Upper lobe of left lung (tissue), 6 donors: ENCODE data around the gene MRFAP1. TPM values are rescaled to one million over a fixed set of nuclear protein-coding genes. Genes with fewer than 3 reads are reported as not detected.
"Not testable (repeated sequence)": the region's sequence is repeated elsewhere in the genome, so short reads cannot be mapped to it uniquely, and the experiment has no call there.

Experiments used
- ATAC-seq, 2 donors: fragments of 200-7000 bp; cut with Tn5 transposase; one replicate each; pipeline ENCODE4 v1.9.1; 2022; ENCODE audit warnings: mild to moderate bottlenecking in 2 of 2, moderate library complexity in 2 of 2; ENCODE audit not compliant: low FRiP score in 2 of 2
- DNase-seq, 2 donors: peaks; one replicate each; pipeline ENCODE4 v3.0.0-alpha.2; 2019 to 2020
- H3K27ac ChIP-seq, 4 donors: fragments of 200-600 bp; sonication (generic); one replicate each; pipeline ENCODE4 v1.5.1; 2016 to 2019
- H3K27me3 ChIP-seq, 4 donors: fragments of 200-600 bp; sonication (generic); one replicate each; pipeline ENCODE4 v1.5.1; 2017 to 2019
- H3K36me3 ChIP-seq, 4 donors: fragments of 200-600 bp; sonication (generic); one replicate each; pipeline ENCODE4 v1.5.1; 2016 to 2019
- H3K4me1 ChIP-seq, 4 donors: fragments of 200-600 bp; sonication (generic); one replicate each; pipeline ENCODE4 v1.5.1; 2018 to 2019
- H3K4me3 ChIP-seq, 4 donors: fragments of 200-600 bp; sonication (generic); one replicate each; pipeline ENCODE4 v1.5.1; 2017 to 2019; ENCODE audit warnings: mild to moderate bottlenecking in 2 of 4, moderate library complexity in 1 of 4
- H3K9me3 ChIP-seq, 4 donors: fragments of 200-600 bp; sonication (generic); one replicate each; pipeline ENCODE4 v1.5.1; 2018 to 2019
- CTCF ChIP-seq, 6 experiments: fragments of 450-650 bp in 4 of 6; fragments of 200-600 bp in 2 of 6; sonication (generic) in 2 of 6; IDR thresholded peaks; one replicate each; pipeline ENCODE4 v1.5.1; 2016 to 2019; ENCODE audit warnings: antibody characterized with exemption in 6 of 6
- EP300 ChIP-seq, 4 donors: sonication (generic); formaldehyde crosslinking; IDR thresholded peaks; one replicate each; pipeline ENCODE4 v1.5.1; 2017; ENCODE audit warnings: antibody characterized with exemption in 4 of 4, control low read depth in 2 of 4
- POLR2A ChIP-seq, 4 donors: fragments of 450-650 bp; IDR thresholded peaks; one replicate each; pipeline ENCODE4 v1.5.1; 2016 to 2017; ENCODE audit warnings: antibody characterized with exemption in 4 of 4, mild to moderate bottlenecking in 2 of 4
- POLR2AphosphoS5 ChIP-seq, 2 donors: sonication (generic); formaldehyde crosslinking; IDR thresholded peaks; one replicate each; pipeline ENCODE4 v1.5.1; 2017; ENCODE audit warnings: antibody characterized with exemption in 2 of 2
- WGBS, 2 donors: methylation state at CpG; one replicate each; pipeline ENCODE4 v1.1.5; 2017 to 2018; 5-methylcytosine and 5-hydroxymethylcytosine counted together
- total RNA-seq, 6 donors: library from RNA; depleted of rRNA in 4 of 6; stranded (reverse); fragments of >200 nt in 4 of 6; gene quantifications; one replicate each; pipeline versions ENCODE4 v1.1.0 to v1.2.1, GENCODE V29; 2016 to 2021
- donor health status: DM: no; HTN: no; CAD: no; lungs with moderate emphysema.
- donor health status: DM: no; HTN: yes; CAD: no; lungs with severe emphysema.

The MRFAP1 gene
- total RNA-seq, 6 donors from 2014 or later: 129 to 256 (median 220) TPM

- DNase-seq: no peak
- Histone ChIP-seq H3K4me3 (no peak overlapping the region), H3K9me3 (no peaks in the 10 kb centered on the region), H3K4me1 (no peaks in the 10 kb centered on the region), H3K27ac (no peak overlapping the region), H3K36me3 (peaks cover 0 to 27% (median 21%) of the 10 kb centered on the region in 4 donors), H3K27me3 (no peaks in the 10 kb centered on the region)
- no peak for ATAC-seq
- WGBS, 2 donors: 85 to 94% methylated on average over 2 of the region's 2 CpGs
- TF ChIP-seq CTCF (IDR thresholded peaks at IDR 0.05): no peak
- no peak for TF ChIP-seq EP300 (IDR thresholded peaks at IDR 0.05)
- no peak for TF ChIP-seq POLR2A (IDR thresholded peaks at IDR 0.05)
- TF ChIP-seq POLR2AphosphoS5 (IDR thresholded peaks at IDR 0.05): no peak
Observed at GRCh38 chr4:6622744-6623143, 17.7 kb upstream of the MRFAP1 start.

GRCh38 chr4:6625256-6625655 lies 15.2 kb upstream of the MRFAP1 start:
- H3K27ac ChIP-seq: no peak overlapping the region
- 93% methylated on average over 9 of the region's 9 CpGs for WGBS, 2 donors
- H3K27me3 ChIP-seq: no peaks in the 10 kb centered on the region
- no peak for DNase-seq
- ATAC-seq: no peak
- no peaks in the 10 kb centered on the region for H3K4me1 ChIP-seq
- no peaks in the 10 kb centered on the region for H3K9me3 ChIP-seq
- H3K36me3 ChIP-seq: peaks cover 0 to 3% (median 2%) of the 10 kb centered on the region in 4 donors
- H3K4me3 ChIP-seq: no peak overlapping the region
- TF ChIP-seq EP300 (IDR thresholded peaks at IDR 0.05) (no peak), POLR2AphosphoS5 (IDR thresholded peaks at IDR 0.05) (no peak), CTCF (IDR thresholded peaks at IDR 0.05) (no peak), POLR2A (IDR thresholded peaks at IDR 0.05) (no peak)

- 73 to 82% methylated on average over 11 of the region's 11 CpGs for WGBS, 2 donors
- Histone ChIP-seq H3K4me1 (no peaks in the 10 kb centered on the region), H3K27me3 (no peaks in the 10 kb centered on the region), H3K4me3 (no peak overlapping the region), H3K27ac (no peak overlapping the region), H3K36me3 (no peaks in the 10 kb centered on the region), H3K9me3 (no peaks in the 10 kb centered on the region)
- ATAC-seq: no peak
- DNase-seq: no peak
- TF ChIP-seq POLR2AphosphoS5 (IDR thresholded peaks at IDR 0.05) (no peak), CTCF (IDR thresholded peaks at IDR 0.05) (no peak), EP300 (IDR thresholded peaks at IDR 0.05) (no peak), POLR2A (IDR thresholded peaks at IDR 0.05) (no peak)
Observed at GRCh38 chr4:6626066-6626465, 14.4 kb upstream of the MRFAP1 start.

- Histone ChIP-seq H3K36me3 (no peaks in the 10 kb centered on the region), H3K4me3 (no peak overlapping the region), H3K9me3 (no peaks in the 10 kb centered on the region), H3K27me3 (no peaks in the 10 kb centered on the region), H3K27ac (no peak overlapping the region), H3K4me1 (no peaks in the 10 kb centered on the region)
- TF ChIP-seq POLR2A (IDR thresholded peaks at IDR 0.05) (no peak), EP300 (IDR thresholded peaks at IDR 0.05) (no peak), POLR2AphosphoS5 (IDR thresholded peaks at IDR 0.05) (no peak), CTCF (IDR thresholded peaks at IDR 0.05) (no peak)
- ATAC-seq (no peak), DNase-seq (no peak)
- WGBS, 2 donors: 76 to 87% methylated on average over 3 of the region's 3 CpGs
Observed at GRCh38 chr4:6627832-6628231, 12.7 kb upstream of the MRFAP1 start.

- 95 to 100% methylated on average over 1 of the region's 1 CpG for WGBS, 2 donors
Observed at GRCh38 chr4:6628484-6628883, 12.0 kb upstream of the MRFAP1 start.

More at GRCh38 chr4:6628484-6628883, 12.0 kb upstream of the MRFAP1 start:
- H3K27me3 ChIP-seq, DNase-seq, ATAC-seq, H3K4me1 ChIP-seq, H3K4me3 ChIP-seq, H3K36me3 ChIP-seq, H3K27ac ChIP-seq, H3K9me3 ChIP-seq: not testable (repeated sequence)
